NCI-H1092 treated with DMSO at 0.1 percent for 48 hours (cell line): Measurements from ENCODE around the gene CDC37L1.
"Not testable (repeated sequence)": the region's sequence is repeated elsewhere in the genome, so short reads cannot be mapped to it uniquely, and the experiment has no call there.

Experiments
- DNase-seq: peaks from one replicate; lab custom pipeline; 2025; lab: John Stamatoyannopoulos, UW

The CDC37L1 gene

GRCh38 chr9:4679268-4680172 lies at the start of gene CDC37L1:
Gene CDC37L1, plus strand, starts transcription at chr9:4679569. Its CDS starts 199 bp downstream, at chr9:4679768.
- peak; percentile 96 for DNase-seq

DNA sequence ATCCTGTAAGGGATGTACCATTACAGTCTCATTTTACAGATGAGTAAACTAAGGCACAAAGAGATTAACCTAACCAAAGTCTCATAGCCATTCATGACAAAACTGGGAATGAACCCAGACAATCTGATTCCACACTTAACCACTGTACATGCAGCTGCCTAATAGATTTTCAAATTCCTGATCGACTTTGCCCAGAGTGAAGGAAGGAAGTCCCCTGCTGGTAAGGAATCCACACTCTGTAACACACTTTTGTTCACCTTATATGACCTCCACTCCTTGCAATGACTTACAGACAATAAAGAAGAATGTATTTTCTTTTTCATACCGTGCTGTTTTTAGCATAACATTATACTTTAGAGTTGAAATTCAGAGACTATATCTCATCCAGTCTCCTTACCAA lies 48.5 kb upstream of the CDC37L1 start:
- DNase-seq: no peak

DNA sequence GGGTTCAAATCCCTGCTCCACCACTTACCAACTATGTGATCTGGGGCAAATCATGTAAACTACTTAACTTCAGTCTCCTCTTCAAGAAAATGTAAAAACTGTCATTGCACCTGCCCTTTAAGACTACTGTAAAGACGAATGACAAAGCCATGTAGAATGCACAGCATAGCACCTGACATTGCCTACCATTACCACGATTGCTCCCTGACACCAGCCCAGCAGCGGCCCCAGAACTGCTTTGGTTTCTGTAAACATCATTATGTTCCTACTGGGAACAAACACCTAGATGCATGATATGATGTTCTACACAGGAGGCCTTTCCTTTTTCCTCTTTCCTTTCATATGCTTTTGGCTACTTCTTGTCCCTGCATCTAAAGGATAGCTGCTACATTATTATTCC lies 40.4 kb upstream of the CDC37L1 start:
- no peak for DNase-seq

GRCh38 chr9:4639420-4639819 lies 39.9 kb upstream of the CDC37L1 start:
- DNase-seq: no peak

DNA sequence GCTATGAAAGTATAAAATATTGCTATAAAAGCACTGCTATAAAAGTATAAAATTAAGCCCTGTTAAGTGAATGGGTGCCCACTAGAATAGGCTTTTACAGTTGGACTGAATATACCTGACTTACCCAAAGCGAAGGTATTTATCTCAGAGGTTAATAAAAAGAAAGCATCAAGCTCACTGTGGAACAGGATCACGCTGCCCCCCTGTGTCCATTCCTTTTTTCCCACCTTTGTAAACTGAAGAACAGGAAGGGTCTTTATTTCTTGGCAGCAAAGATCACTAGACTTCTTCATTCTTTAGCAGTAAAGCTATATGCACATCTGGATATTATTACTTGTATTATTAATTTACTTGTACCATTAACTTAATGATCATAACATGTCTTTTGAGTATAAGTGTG lies 39.3 kb upstream of the CDC37L1 start:
- DNase-seq: peak; percentile 56

DNA sequence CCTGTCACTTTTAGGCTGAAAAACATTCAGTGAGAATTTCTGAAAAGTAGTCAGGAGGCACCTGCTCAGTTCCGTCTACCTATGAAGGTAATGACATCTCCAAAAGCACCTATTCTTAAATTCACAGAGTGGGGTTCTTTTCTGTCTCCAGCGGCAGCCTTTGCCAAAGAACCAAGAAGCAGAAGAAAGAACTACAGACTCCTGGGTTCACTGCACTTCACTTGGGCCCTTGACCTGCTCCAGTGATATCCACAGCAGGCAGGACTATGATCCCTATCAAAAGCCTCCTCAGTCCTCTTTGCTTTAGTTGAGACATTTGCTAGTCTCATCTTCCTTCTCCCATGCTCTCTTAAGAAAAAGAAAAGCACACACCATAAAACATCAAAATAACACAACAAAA lies 37.0 kb upstream of the CDC37L1 start:
- no peak for DNase-seq

DNA sequence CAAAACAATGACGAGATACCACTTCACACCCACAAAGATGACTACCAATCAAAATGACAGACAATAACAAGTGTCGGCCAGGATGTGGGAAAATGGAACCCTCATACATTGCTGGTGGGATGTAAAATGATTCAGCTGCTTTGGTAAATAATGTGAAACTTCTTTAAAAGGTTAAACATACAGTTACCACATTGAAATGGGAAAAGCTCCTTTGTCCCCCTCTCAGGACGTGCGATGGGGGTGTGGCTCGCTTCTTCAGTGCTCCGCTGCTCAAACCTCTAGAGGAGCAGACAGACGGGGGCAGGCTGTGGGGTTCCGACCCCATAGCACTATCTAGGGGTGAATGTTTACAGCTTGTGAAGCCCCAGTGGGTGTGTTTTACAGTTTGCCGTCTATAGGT lies 25.3 kb upstream of the CDC37L1 start:
- DNase-seq: no peak

DNA sequence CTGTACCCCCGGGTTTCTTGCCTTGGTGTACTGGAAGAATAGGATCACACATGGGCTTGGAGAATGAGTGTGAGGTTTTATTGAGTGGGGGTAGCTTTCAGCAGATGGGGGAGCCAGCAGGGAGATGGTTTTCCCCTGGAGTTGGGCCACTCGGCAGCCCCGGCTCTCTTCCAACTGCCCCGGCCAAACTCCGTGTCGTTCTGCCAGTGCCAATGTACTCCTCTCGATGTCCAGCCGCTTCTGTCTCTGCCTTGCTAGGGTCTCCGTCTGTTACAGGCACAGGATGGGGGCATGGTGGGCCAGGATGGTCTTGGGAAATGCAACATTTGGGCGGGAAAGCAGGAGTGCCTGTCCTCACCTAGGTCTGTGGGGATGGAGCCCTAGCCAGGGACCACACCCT lies 24.8 kb upstream of the CDC37L1 start:
- no peak for DNase-seq

GRCh38 chr9:4656196-4656595 lies 23.2 kb upstream of the CDC37L1 start:
- DNase-seq: not testable (repeated sequence)

DNA sequence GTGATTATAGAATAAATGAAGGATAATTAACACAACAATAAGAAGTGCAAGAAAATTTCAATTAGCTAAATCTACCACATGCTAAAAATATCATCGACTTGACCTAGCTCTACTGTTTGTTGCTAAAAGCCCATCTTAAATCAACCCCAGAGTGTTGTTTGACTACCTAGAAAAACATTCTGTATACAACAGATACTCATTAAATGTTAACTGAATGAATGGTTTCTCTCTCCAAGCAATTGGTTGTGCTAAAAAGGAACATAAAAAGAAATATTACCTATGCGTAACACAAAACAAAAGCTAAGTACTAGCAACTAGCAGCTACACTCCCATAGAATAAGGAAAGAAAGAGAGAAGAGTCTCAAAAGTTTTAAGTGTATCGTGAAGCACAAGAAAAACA lies 22.7 kb upstream of the CDC37L1 start:
- no peak for DNase-seq

GRCh38 chr9:4657426-4658159 lies 21.8 kb upstream of the CDC37L1 start:
- DNase-seq: peak; percentile 17

DNA sequence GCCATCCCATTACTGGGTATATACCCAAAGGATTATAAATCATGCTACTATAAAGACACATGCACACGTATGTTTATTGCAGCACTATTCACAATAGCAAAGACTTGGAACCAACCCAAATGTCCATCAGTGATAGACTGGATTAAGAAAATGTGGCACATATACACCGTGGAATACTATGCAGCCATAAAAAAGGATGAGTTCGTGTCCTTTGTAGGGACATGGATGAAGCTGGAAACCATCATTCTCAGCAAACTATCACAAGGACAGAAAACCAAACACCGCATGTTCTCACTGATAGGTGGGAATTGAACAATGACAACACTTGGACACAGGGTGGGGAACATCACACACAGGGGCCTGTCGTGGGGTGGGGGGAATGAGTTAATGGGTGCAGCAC lies 18.7 kb upstream of the CDC37L1 start:
- not testable (repeated sequence) for DNase-seq

DNA sequence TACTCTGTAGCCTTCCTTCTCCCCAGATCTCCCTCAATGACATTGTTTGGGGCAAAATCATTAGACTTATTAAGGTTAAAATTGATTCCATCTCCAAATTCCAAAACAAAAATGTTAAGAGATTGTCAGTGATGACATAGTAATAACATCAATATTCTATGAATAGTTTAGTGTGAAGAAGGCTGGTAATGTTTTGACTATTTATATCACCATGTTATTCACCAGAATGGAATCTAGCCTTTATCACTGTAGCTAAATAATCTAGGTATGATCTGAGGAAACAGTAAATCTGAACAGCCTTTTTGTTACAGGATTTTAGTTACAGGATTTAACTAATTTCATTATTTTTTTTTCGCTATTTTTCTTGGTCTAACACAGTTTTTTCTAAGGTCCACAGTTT lies 18.2 kb upstream of the CDC37L1 start:
- no peak for DNase-seq

DNA sequence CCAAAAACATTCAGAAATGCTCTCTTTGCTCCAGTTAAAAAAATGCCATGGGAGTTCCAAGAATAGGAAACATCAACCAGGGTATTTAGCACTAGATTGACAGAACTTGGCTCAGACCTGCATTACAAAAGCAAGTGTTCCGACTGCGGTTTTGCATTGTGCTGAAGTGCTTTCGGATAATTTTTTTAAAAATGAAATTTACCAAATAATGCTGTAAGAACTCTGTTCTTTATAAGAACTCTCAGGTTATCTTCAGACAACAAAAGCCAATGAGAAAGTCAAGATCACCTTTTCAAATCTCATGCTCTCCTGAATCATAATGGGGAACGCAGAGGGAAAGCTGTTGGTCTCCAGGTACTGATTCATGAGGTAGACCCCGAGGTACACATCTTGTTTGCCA lies 17.8 kb upstream of the CDC37L1 start:
- no peak for DNase-seq

- DNase-seq: peak; percentile 93
Observed at GRCh38 chr9:4662108-4662988, 17.0 kb upstream of the CDC37L1 start, which contains the start of gene PLPP6. Gene PLPP6, plus strand, starts transcription at chr9:4662294. Its CDS starts 82 bp downstream, at chr9:4662376.

DNA sequence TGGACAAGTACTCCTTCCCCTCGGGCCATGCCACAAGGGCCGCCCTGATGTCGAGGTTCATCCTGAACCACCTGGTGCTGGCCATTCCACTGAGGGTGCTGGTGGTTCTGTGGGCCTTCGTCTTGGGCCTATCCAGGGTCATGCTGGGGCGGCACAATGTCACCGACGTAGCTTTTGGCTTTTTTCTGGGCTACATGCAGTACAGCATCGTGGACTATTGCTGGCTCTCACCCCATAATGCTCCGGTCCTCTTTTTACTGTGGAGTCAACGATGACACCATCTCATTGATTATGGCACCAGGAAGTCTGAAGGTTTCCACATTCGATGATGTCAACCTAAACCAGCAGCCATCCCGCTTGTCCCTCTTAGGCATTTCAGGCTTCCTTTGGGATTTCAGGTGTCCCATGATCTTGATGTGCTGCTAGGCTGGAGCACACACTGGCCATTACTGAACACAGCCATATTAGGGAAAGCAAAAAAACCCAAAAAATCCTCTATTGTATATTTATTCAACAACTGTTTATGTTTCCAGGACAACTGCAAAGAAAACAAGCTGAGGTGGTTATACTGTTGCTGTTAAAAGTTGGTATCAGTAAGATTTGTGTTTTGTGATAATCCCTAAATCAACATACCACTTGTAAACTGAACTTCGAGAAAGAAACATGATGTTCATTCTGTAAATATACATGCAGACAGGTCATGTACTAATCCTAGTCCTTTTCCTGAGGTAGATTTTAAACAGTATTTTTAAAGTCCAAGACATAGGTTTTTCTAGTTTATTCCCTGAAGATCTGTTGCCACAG lies 16.2 kb upstream of the CDC37L1 start:
- no peak for DNase-seq

- DNase-seq: no peak
Observed at GRCh38 chr9:4663956-4664355, 15.4 kb upstream of the CDC37L1 start.

- peak; percentile 13 for DNase-seq
Observed at GRCh38 chr9:4665357-4665756, 14.0 kb upstream of the CDC37L1 start.

DNA sequence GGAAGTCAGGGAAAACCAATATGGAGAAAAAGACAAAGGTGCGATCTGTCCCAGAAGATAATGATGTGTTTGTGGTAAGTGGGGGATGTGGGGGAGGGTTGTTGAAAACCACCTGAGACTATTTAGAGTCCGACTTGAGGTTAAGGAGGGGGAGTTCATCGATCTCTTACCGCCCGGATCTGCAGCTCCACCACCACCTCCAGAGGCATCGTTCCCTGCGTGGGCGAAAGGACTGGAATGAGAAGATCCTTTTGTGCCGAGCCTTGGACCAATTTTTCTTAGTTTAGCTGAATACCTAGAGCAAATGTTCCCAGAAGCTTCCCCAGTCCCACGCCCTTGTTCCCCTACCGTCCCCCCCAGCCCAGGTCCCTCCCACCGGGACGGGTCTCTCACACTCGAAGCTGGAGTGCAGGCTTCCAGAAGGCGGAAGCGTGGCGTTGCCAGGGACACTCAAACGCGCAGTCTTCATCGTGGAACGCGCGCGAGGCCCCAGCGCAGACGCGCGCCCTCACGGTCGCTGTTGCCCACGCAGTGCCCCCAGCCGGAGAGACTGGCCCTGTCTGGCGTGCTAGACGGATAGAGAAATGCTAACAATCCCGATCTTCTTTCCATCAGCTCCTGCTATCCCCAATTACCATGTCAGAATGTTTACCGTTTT lies 13.2 kb upstream of the CDC37L1 start, which contains the start of gene SPATA6L:
Gene SPATA6L, minus strand, starts transcription at position 439 of the 658 bp plus-strand sequence. Its CDS starts 230 bp downstream, at position 209.
- peak; percentile 78 for DNase-seq

GRCh38 chr9:4667681-4668080 lies 11.7 kb upstream of the CDC37L1 start:
- no peak for DNase-seq

DNA sequence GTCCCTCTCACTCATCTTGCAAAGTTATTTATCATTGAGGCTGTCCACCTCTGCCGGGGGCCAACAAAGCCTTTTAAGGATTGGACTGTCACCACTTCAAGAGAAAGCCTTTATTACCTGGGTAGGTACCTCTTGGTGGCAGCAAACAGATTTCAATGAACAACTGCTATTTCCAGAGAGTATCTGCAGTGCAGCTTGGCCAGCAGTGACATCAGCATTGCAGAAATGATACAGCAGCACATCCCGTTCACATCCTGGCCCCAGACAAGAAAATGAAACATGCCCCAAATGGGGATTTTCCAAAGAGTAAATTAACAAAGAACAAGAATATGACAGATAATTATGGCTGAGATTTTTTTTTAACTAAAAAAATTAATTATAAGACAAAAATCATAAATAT lies 10.8 kb upstream of the CDC37L1 start:
- DNase-seq: no peak
